SW480 (cell line): ENCODE results near the gene TAS1R3.

Source experiments
- DNase-seq: peaks from one replicate; pipeline ENCODE4 v3.0.0-alpha.2; 2016; ENCODE audit warnings: low spot score

The TAS1R3 gene

GRCh38 chr1:1331068-1331965, at the start of gene TAS1R3:
Gene TAS1R3 (plus strand): TSS chr1:1331280. CDS start chr1:1331346, 66 bp downstream.
- peak; percentile 72 for DNase-seq

DNA sequence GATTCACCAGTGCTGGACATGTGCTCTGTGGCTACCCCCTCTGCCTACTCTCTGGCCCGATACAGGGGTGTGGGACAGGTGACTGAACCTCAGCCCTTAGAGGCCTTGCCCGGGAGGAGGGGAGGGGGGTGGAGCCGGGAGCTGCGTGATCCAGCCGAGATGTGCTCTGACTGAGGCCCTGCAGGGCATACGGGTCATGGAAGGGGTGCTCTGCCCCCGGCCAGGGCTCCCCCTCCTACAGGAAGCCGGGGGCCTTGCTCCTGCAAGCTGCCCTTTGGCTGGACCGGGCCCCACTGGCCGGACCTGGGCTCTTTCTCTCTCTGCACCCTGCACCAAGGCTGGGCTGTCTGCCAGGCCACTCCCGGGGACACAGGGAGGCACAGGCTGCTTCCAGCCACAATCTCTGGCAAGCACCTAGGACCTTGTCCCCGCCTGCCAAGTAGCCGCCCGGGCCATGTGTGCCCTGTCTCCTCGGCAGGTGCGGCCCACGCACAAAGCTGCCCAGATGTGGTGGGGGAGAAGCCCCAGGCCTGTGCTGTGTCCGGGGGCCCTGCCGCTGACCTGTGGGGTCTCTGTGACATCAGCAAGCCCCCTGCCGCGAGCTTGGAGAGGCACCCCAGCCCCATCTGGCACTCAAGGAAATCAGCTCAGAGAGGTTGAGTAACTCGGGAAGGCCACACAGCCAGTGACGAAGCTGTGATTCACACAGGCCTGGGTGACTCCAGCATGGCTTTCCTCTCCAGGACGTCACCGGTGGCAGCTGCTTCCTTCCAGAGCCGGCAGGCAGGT, 49.4 kb upstream of the TAS1R3 start:
- DNase-seq, result no peak

DNA sequence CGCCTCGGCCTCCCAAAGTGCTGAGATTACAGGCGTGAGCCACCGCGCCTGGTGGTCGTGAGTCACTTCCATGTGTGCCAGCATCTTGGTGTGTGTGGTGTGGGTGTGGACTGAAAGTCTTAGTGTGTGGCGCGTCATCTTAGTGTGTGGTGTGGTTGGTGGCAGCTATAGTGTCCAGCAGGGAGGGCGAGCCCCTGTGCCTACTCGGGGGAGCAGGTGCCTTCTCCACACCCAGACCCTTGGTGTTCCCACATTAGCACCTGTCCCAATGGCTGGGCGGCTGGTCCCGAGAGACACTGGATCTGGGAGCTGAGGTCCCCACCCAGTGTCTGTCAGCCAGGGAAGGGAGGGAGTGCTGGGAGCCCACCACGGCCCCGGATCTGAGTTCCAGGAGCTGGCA, 48.1 kb upstream of the TAS1R3 start:
- DNase-seq, result peak; percentile 36

DNA sequence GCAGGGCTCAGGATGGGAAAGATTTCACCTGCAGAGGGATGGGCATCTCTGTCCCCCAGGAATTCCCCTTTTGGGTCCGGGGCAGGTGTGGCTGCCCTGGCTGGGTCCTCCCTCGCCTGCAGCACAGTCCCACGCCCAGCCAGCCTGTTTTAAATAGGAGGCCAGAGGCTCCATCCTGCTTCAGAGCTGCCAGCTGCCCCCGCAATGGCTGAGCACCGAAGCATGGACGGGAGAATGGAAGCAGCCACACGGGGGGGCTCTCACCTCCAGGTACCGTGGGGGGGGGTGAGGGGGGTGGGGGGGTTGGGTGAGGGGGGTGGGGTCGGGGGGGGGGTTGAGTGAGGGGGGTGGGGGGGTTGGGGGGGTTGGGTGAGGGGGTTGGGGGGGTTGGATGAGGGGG, 47.3 kb upstream of the TAS1R3 start:
- DNase-seq, result peak; percentile 43

GRCh38 chr1:1284221-1285101, 46.6 kb upstream of the TAS1R3 start:
- DNase-seq, result no peak

GRCh38 chr1:1285102-1285571, 45.9 kb upstream of the TAS1R3 start:
- DNase-seq, result no peak

GRCh38 chr1:1285611-1286311, 45.3 kb upstream of the TAS1R3 start:
- DNase-seq, result no peak

DNA sequence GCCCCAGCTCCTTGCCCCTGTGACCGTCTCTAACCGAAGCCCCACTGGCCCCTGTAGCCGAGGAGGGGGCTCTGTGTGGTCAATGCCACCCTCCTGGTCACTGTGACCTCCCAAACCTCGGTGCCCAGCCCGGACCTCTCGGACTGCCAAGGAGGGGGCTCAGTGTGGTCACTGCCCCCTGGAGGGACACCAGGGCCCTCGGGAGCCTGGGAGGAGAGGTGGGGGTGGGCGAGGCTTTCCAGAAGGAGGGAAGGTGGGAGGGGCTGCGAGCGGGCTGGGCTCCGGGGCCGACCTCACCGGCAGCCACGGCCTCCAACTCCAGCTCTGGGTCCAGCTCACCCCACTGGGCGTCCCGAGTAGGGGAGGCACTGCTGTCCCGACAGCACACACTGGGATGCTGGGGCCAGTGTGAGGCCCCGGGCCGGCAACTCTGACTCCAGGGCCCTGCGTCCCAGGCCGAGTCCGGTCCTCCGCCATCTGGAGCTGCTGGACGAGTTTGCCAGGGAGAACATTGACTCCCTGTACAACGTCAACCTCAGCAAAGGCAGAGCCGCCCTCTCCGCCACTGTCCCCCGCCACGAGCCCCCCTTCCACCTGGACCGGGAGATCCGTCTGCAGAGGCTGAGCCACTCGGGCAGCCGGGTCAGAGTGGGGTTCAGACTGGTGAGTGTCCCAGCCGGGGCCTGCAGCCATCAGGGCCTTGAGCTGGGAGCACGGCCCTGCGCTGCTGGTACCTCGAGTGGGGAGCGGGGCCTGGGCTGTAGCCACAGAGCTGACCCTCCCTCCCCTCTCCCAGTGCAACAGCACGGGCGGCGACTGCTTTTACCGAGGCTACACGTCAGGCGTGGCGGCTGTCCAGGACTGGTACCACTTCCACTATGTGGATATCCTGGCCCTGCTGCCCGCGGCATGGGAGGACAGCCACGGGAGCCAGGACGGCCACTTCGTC, 44.5 kb upstream of the TAS1R3 start:
- DNase-seq, result no peak

GRCh38 chr1:1287288-1288110, 43.6 kb upstream of the TAS1R3 start:
- DNase-seq, result no peak

GRCh38 chr1:1290238-1290731, 40.8 kb upstream of the TAS1R3 start:
- peak; percentile 73 for DNase-seq

DNA sequence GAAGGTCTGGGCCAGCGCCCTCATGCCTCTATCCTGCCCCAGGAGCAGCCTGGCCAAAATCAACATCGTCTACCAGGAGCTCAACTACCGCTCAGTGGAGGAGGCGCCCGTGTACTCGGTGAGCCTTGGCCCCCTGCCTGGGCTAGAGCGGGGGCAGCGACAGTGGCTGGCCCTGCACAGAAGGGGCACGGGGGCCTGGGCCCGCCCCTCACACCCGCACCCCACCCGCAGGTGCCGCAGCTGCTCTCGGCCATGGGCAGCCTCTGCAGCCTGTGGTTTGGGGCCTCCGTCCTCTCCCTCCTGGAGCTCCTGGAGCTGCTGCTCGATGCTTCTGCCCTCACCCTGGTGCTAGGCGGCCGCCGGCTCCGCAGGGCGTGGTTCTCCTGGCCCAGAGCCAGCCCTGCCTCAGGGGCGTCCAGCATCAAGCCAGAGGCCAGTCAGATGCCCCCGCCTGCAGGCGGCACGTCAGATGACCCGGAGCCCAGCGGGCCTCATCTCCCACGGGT, 40.0 kb upstream of the TAS1R3 start:
- peak; percentile 66 for DNase-seq

DNA sequence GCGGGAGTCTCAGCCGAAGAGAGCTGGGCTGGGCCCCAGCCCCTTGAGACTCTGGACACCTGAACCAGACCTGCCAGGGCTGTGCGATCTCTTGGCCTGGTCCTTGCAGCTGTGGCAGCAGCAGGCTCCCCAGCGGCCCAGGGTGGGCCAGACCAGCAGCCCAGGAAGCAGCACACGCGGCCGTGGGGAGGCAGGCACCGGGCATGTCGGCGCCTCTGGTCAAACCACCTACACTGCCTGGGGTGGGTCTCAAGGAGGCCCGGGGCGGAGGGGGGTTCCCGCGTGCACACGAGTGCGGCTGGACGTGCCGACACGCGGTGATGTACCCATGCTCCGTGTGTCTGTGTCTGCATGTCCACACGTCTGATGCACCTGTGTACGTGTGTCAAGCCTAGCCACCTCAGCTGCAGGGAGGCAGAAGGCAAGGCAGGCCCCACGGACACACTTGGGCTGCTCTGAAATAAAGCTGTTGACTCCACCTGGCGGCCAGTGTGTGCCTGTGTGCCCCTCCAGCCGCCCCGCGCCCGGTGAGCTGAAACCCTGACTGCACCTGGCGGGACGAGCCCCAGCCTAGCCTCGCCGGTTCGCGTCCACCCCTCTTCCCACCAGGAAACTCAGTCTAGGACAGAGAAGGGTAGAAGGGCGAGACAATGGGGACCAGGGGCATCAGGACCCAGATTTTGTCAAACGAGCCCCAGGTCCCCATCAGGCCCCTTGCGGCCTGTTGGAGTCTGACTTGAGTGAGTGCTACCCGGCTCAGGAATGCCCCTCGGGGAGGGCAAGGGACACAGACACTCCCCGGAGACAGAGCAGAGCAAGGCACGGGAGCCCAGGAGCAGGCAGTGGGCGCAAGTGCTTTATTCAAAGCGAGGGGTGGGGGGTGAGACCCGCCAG, 39.3 kb upstream of the TAS1R3 start:
- peak; percentile 92 for DNase-seq

DNA sequence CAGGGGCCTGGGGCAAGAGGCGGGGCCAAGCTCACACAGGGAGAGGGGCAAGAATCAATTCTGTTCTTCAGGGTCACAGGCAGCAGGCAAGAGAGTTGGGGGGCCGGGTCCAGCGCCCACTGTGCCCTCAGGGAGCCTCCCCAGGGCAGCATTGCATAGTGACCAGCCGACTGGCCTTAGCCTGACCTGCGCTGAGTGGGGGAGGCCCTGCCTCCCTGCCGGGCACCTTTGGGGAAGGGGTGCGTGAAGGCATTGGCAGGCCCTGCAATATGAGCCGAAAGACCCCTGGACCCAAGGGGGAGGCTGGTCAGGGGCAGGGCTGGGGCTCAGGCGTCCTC, 38.7 kb upstream of the TAS1R3 start:
- DNase-seq, result no peak

GRCh38 chr1:1292851-1293250, 38.2 kb upstream of the TAS1R3 start:
- DNase-seq, result no peak

DNA sequence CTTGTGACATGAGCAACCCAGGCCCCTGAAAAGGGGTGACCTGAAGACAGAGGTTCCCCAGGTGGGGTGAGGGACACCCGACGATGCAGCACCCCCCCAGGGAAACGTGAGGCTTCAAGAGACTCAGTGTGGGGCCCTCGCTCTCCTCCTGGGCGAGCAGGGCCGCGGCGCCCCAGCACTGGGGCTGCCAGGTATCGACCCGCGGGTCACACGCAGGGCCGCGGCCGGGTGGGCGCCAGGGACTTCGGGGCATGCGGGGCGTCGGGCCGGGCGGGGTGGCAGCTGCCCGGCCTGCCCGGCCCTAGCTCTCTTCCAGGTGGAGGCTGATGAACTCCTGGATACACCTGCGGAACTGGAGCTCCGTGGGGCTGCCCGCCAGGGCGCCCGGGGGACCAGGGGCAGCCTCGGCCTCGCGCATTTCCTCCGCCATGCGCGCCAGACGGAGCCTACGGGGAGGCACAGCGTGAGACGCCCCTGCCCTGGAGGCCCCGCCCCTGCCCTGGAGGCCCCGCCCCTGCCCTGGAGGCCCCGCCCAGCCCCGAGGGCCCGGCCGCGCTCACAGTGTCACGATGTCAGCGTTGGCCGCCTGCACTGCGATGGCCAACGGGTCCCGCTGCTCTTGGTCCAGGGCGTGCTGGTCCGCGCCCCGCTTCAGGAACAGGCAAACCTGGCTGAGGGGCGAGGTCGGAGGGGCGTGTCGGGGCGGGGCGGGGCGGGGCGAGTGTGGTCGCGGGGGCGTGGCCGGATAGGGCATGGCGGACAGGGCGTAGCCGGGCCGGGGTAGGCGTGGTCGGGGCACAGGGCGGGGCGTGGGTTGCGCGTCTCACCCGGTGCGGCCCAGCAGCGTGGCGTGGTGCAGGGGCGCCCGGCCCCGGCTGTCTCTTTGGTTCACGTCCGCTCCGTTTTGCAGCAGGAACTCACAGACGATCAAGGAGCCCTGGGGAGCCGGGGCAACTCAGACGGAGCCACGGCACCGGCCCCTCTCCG, 37.5 kb upstream of the TAS1R3 start:
- DNase-seq, result no peak

DNA sequence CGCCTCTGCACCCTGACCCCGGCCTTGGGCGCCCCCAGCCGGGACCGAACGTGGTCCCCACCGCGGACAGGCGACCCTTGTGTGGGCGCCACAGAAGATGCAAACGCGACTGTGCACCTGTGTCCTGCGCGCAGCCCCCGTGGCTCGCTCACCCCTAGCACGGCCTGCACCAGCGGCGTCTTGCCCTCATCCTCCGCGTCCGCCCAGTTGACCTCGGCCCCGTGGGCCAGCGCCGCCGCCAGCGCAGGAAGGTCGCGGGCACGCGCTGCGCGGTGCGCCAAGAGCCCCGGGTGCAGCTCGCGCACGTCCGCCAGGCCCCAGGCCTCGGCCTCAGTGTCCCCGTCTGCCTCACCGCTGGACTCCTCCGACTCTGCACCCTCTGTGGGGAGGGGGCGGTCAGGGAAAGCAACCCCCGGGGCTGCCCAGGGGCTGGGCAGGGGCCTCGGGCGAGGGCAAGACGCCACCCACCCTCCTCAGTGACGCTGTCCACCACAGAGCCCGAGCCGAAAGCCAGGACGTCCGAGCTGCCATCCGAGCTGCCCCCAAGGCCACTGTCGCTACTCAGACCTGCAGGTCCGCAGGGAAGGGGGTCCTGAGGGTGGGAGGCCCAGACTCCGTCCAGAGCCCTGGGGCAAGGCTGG, 36.7 kb upstream of the TAS1R3 start:
- DNase-seq, result no peak
